ENCODE results near the gene MPDU1. TPM values are rescaled to one million over a fixed set of nuclear protein-coding genes. Genes with fewer than 3 reads are reported as not detected.

The MPDU1 gene
- total and polyA plus RNA-seq, 2 of the 13 experiments (the other 11 are each of a cell fraction or from before 2014, with no cell fraction given), result 112 to 167 TPM

- TF ChIP-seq AKNA (CRISPR knock-in tag; IDR thresholded peaks at IDR 0.05; ENCODE audit: borderline replicate concordance) (no peak), MAF1 (CRISPR knock-in tag; IDR thresholded peaks at IDR 0.05; ENCODE audit: borderline replicate concordance) (peak; percentile 90), GABPB1 (CRISPR knock-in tag; IDR thresholded peaks at IDR 0.05) (peak; percentile 94), ARNT2 (CRISPR knock-in tag; IDR thresholded peaks at IDR 0.05; ENCODE audit: low read depth) (peak; percentile 74), NFIC (IDR thresholded peaks at IDR 0.05; ENCODE audit: low read length) (no peak), ZNF251 (CRISPR knock-in tag; IDR thresholded peaks at IDR 0.05) (no peak), MXD1 (CRISPR knock-in tag; IDR thresholded peaks at IDR 0.05) (no peak), ZNF7 (CRISPR knock-in tag; IDR thresholded peaks at IDR 0.05) (no peak), ZNF468 (CRISPR knock-in tag; IDR thresholded peaks at IDR 0.05) (no peak), ZNF337 (CRISPR knock-in tag; IDR thresholded peaks at IDR 0.05; ENCODE audit: borderline replicate concordance, low read depth) (no peak), POLR2AphosphoS5 (IDR thresholded peaks at IDR 0.05; ENCODE audit: low read depth, low read length) (peak; percentile 59; the same call in 1 of the 2 replicates), SETDB1 (CRISPR knock-in tag; IDR thresholded peaks at IDR 0.05; ENCODE audit: borderline replicate concordance) (no peak), KLF13 (CRISPR knock-in tag; IDR thresholded peaks at IDR 0.05) (no peak; the same call in 1 of the 2 replicates), SIX1 (CRISPR knock-in tag; IDR thresholded peaks at IDR 0.05; ENCODE audit: borderline replicate concordance) (no peak), ZNF777 (CRISPR knock-in tag; IDR thresholded peaks at IDR 0.05) (peak; percentile 70), ZNF614 (CRISPR knock-in tag; IDR thresholded peaks at IDR 0.05; ENCODE audit: borderline replicate concordance) (no peak), HNF4G (IDR thresholded peaks at IDR 0.05; ENCODE audit: borderline replicate concordance, low read depth, low read length) (no peak), HNF4G (CRISPR knock-in tag; IDR thresholded peaks at IDR 0.05; ENCODE audit: borderline replicate concordance, low read depth) (no peak), ZNF335 (CRISPR knock-in tag; IDR thresholded peaks at IDR 0.05) (peak; percentile 68; the same call in 1 of the 2 replicates), PAWR (CRISPR knock-in tag; IDR thresholded peaks at IDR 0.05; ENCODE audit: borderline replicate concordance) (no peak), ZNF569 (CRISPR knock-in tag; IDR thresholded peaks at IDR 0.05; ENCODE audit: borderline replicate concordance) (no peak), KDM3A (CRISPR knock-in tag; IDR thresholded peaks at IDR 0.05; ENCODE audit: low read depth) (no peak), STAT5B (CRISPR knock-in tag; IDR thresholded peaks at IDR 0.05) (no peak), IRF2 (CRISPR knock-in tag; IDR thresholded peaks at IDR 0.05) (peak; percentile 65; the same call in 1 of the 2 replicates)
These were observed at the start of gene MPDU1 (continued) for GRCh38 chr17:7583253-7584109.

Data from HepG2 (cell line).